HEK293T (cell line): ENCODE data around the gene SPSB3.
A peak's percentile ranks its signal among the peaks of the same experiment; 100 is the strongest.

ENCODE experiments used
- CTCF ChIA-PET: fragments of 350-600 bp; formaldehyde crosslinking; extraction: SDS; loops from one replicate; lab custom pipeline; 2021; ENCODE audit warnings: antibody characterized with exemption, inconsistent platforms; lab: Yijun Ruan, JAX
- POLR2A ChIA-PET: fragments of 350-600 bp; formaldehyde crosslinking; extraction: SDS; loops from one replicate; lab custom pipeline; 2020; ENCODE audit warnings: antibody characterized with exemption, inconsistent platforms; lab: Yijun Ruan, JAX
- DNase-seq: peaks from one replicate; pipeline ENCODE4 v3.0.0; 2012; ENCODE audit warnings: mixed read lengths; ENCODE audit errors: extremely low spot score
- ARNT ChIP-seq: fragments of 450-650 bp; IDR thresholded peaks from 2 replicates; pipeline ENCODE4 v1.6.1; 2017; ENCODE audit warnings: mild to moderate bottlenecking
- BHLHE40 ChIP-seq: fragments of 450-650 bp; IDR thresholded peaks from 2 replicates; pipeline ENCODE4 v1.6.1; 2016; ENCODE audit warnings: mild to moderate bottlenecking, moderate library complexity, borderline replicate concordance
- CTBP1 ChIP-seq: fragments of 450-650 bp; IDR thresholded peaks from 2 replicates; pipeline ENCODE4 v1.6.1; 2016; ENCODE audit warnings: borderline replicate concordance
- ELF4 ChIP-seq: fragments of 450-650 bp; IDR thresholded peaks from 2 replicates; pipeline ENCODE4 v1.6.1; 2017; ENCODE audit warnings: antibody characterized with exemption
- FOXA1 ChIP-seq: fragments of 450-650 bp; IDR thresholded peaks from 2 replicates; pipeline ENCODE4 v1.6.1; 2016; ENCODE audit warnings: mild to moderate bottlenecking
- FOXK2 ChIP-seq: fragments of 450-650 bp; IDR thresholded peaks from 2 replicates; pipeline ENCODE4 v1.6.1; 2016; ENCODE audit warnings: mild to moderate bottlenecking
- FOXM1 ChIP-seq: fragments of 450-650 bp; IDR thresholded peaks from 2 replicates; pipeline ENCODE4 v1.6.1; 2017; ENCODE audit warnings: mild to moderate bottlenecking, borderline replicate concordance
- HDGF ChIP-seq: fragments of 450-650 bp; IDR thresholded peaks from 2 replicates; pipeline ENCODE4 v1.6.1; 2017; ENCODE audit warnings: antibody characterized with exemption, borderline replicate concordance
- L3MBTL2 ChIP-seq: fragments of 450-650 bp; conservative IDR thresholded peaks from 2 replicates; pipeline ENCODE4 v1.6.1; 2016; ENCODE audit warnings: mild to moderate bottlenecking
- LEF1 ChIP-seq: fragments of 450-650 bp; IDR thresholded peaks from 2 replicates; pipeline ENCODE4 v1.6.1; 2017; ENCODE audit warnings: mild to moderate bottlenecking, borderline replicate concordance
- NFRKB ChIP-seq: fragments of 450-650 bp; IDR thresholded peaks from 2 replicates; pipeline ENCODE4 v1.6.1; 2016; ENCODE audit warnings: mild to moderate bottlenecking, moderate library complexity
- SP1 ChIP-seq: fragments of 450-650 bp; IDR thresholded peaks from 2 replicates; pipeline ENCODE4 v1.6.1; 2017
- SUZ12 ChIP-seq: fragments of 450-650 bp; IDR thresholded peaks from 2 replicates; pipeline ENCODE4 v1.6.1; 2016; ENCODE audit warnings: mild to moderate bottlenecking
- TARDBP ChIP-seq: fragments of 450-650 bp; IDR thresholded peaks from 2 replicates; pipeline ENCODE4 v1.6.1; 2016
- ZNF384 ChIP-seq: fragments of 450-650 bp; IDR thresholded peaks from 2 replicates; pipeline ENCODE4 v1.6.1; 2016
- TF ChIP-seq, protein P1 (sequence below): fragments of 450-650 bp; IDR thresholded peaks from 2 replicates; pipeline ENCODE4 v1.6.1; 2016

SPSB3 gene

DNA sequence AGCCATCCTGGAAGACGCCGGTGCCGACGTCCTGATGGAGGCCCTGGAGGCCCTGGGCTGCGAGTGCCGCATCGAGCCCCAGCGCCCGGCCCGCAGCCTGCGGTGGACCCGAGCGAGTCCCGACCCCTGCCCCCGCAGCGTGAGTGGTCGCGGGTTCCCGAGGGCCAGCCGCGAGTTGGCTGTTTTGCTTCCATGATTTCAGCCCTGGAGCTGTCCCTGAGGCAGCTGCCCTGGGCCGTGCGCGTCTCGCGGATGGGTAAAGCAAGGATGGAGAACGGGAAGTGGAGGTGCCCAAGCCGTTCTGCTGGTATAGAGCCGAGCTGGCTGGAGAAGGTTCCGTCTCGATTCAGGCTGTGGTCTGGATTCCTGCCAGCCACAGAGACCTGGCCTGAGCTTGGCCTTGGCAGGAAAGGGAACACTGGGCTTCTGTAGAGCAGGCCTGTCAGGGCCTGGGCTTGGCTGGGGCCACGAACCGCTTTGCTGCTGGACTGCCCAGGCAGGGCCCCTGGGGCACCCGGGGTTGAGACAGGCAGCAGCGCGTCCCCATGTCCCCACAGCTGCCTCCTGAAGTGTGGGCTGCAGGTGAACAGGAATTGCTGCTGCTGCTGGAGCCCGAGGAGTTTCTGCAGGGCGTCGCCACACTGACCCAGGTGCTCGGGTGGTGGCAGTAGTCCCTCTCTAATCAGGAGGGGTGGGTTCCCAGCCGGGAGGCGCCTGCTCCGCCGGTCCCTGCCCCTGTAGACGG lies 8.5 kb downstream of the SPSB3 start:
- ChIA-PET CTCF (interaction anchor here (0.6 to 1.2 kb wide), 3 partner anchors 9 to 178 kb away, joined by 3 to 5 read pairs (median 4); partner anchors contain the start of genes NUBP2 and SPSB3), POLR2A (interaction anchor here (1.5 to 5.6 kb wide), 2 partner anchors 8 to 164 kb away, joined by 3 to 71 read pairs; partner anchors contain the start of genes NUBP2 and SPSB3)
- TF ChIP-seq L3MBTL2, result no peak
- TF ChIP-seq, protein P1, sequence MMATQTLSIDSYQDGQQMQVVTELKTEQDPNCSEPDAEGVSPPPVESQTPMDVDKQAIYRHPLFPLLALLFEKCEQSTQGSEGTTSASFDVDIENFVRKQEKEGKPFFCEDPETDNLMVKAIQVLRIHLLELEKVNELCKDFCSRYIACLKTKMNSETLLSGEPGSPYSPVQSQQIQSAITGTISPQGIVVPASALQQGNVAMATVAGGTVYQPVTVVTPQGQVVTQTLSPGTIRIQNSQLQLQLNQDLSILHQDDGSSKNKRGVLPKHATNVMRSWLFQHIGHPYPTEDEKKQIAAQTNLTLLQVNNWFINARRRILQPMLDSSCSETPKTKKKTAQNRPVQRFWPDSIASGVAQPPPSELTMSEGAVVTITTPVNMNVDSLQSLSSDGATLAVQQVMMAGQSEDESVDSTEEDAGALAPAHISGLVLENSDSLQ, result no peak
- TF ChIP-seq SUZ12, result no peak
- no peak for TF ChIP-seq ARNT
- TF ChIP-seq ZNF384, result no peak
- TF ChIP-seq LEF1, result no peak
- no peak for TF ChIP-seq ELF4
- no peak for TF ChIP-seq TARDBP
- no peak for TF ChIP-seq HDGF
- TF ChIP-seq FOXA1, result no peak
- no peak for TF ChIP-seq NFRKB
- TF ChIP-seq FOXK2, result no peak
- TF ChIP-seq FOXM1, result no peak
- no peak for TF ChIP-seq CTBP1
- no peak for TF ChIP-seq BHLHE40
- no peak for DNase-seq

DNA sequence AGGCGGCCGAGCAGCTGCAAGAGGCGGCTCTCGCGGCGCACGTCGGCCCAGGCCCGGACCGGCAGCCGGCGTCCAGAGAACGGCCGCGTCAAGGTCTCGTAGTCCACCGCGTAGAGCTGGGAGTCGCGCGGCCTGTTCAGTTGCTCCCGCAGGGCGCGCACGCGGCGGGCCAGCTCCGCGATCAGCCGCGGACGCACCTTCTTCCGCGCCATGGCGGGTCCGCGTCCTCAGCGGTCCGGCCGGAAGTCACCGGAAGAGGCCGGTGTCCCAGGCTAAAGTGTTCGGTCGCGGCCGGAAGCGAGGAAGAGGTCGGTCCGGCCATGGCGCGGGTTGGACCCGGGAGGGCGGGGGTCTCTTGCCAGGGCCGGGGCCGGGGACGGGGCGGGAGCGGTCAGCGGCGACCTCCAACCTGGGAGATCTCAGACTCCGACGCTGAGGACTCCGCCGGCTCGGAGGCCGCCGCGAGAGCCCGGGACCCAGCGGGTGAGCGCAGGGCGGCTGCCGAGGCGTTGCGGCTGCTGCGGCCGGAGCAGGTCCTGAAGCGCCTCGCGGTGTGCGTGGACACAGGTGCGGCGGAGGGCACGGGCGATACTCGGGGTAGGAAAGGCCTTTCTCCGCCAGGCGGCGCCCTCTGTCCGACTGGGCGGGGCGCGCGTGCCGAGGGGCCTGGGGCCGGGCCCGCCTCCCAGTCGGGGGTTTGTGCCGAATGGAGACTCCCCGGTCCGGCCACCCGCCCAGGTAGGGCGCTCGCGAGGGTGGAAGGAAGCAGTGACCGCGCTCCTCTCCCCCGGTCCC lies 9.3 kb downstream of the SPSB3 start, which contains the start of gene MRPS34:
TSS of gene MRPS34 (minus strand) at position 227 of the 795 bp plus-strand sequence. CDS start at position 212, 15 bp downstream.
- ChIA-PET CTCF (interaction anchor here (0.6 to 1.5 kb wide), 3 partner anchors 10 to 925 kb away, joined by 3 read pairs; partner anchors contain the start of genes NUBP2 and SPSB3), POLR2A (interaction anchor here (0.7 to 5.6 kb wide), 7 partner anchors 9 to 163 kb away, joined by 3 to 71 read pairs (median 5); partner anchors contain the start of genes MAPK8IP3, NUBP2 and SPSB3)
- 0 out of 2 replicates have a peak, but pooled peaks have one; percentile 34 for TF ChIP-seq ARNT
- TF ChIP-seq FOXA1, result no peak
- TF ChIP-seq CTBP1, result 0 out of 2 replicates have a peak, but pooled peaks have one; percentile 22
- peak; percentile 76 for TF ChIP-seq L3MBTL2
- TF ChIP-seq FOXM1, result no peak
- TF ChIP-seq, protein P1, result no peak
- peak; percentile 78 for DNase-seq

DNA sequence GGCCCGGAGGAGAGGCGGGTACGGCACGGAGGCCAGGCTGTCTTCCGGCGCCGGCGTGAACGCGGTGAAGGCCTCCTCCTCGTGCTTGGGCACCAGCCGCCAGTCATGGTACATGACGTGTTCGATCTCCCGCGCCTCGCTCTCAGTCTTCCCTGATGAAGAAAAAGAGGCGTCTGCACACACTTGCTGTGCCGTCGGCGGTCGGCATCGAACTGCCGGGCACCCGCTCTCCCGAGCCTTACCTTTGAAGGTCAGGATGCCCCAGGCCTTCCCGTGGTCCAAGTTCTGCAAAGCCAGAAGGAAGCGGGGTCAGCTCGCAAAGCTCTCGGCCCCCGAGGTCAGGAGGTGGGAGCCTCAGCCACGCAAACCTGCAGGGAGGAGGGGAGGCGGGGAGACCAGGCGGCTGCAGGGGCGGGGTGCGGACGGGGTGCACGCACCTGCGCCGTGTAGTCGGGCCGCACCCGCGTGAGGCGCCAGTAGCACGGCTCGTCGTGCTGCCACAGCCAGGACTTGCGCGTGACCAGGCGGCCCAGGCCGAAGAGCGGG lies 9.9 kb downstream of the SPSB3 start, which contains the start of gene EME2:
TSS of gene EME2 (plus strand) at position 449 of the 546 bp plus-strand sequence. CDS start 418 bp downstream, outside the sequence.
- DNase-seq, result no peak
- TF ChIP-seq ZNF384 (no peak), L3MBTL2 (no peak; the same call in 1 of the 2 replicates), SUZ12 (no peak), TARDBP (no peak), BHLHE40 (no peak), ELF4 (no peak), FOXM1 (no peak), CTBP1 (no peak), FOXA1 (no peak), ARNT (no peak), HDGF (no peak), FOXK2 (no peak), SP1 (no peak), LEF1 (no peak)
- TF ChIP-seq, protein P1, result no peak
- ChIA-PET POLR2A (interaction anchor here (0.7 to 5.6 kb wide), 8 partner anchors 8 to 193 kb away, joined by 3 to 71 read pairs (median 4); partner anchors contain the start of genes MAPK8IP3, NUBP2, RPS2 and SPSB3), CTCF (interaction anchor here (0.6 to 1.5 kb wide), 3 partner anchors 10 to 926 kb away, joined by 3 read pairs; partner anchors contain the start of genes NUBP2 and SPSB3)

DNA sequence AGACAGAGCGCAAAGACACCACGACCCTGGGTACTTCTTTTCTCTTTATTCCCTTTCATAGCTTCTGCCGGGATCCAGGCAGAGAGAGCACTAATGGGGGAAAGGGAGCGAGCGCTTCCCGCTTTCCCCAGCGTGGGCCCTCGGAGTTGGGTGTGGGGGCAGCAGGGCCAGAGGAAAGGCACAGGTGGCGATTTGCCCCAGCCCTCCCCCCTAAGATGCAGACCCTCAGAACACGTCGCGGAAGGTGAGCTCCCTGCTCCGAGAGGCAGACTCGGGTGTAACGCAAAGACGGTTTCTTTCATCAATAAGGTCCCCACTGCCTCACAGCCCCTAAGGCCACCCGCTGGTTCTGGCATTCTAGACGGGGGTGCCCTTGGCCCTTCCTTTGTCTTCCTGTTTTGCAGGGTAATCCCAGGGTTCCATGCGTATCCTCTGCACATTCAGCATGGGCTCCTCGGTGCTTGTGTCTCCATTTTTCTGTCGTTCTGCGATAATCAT lies 10.5 kb downstream of the SPSB3 start:
- no peak for DNase-seq
- POLR2A ChIA-PET, result interaction anchor here (1.2 to 5.6 kb wide), 5 partner anchors 10 to 193 kb away, joined by 3 to 71 read pairs (median 5); partner anchors contain the start of genes MAPK8IP3, NUBP2, RPS2 and SPSB3
- TF ChIP-seq L3MBTL2, result 0 out of 2 replicates have a peak, but pooled peaks have one; percentile 38
- TF ChIP-seq SUZ12, result no peak
- CTCF ChIA-PET, result interaction anchor here (0.6 to 1.5 kb wide), 2 partner anchors 48 to 66 kb away, joined by 3 read pairs; partner anchors contain the start of gene MAPK8IP3
